SK-N-SH (cell line): ENCODE data around the gene BBC3.

Experiments used
- EP300 ChIP-seq, 2 experiments: IDR thresholded peaks; 2 replicates each; pipeline versions ENCODE4 v1.4.0 to v1.6.1; 2012; ENCODE audit warnings: borderline replicate concordance in 1 of 2, low read depth in 1 of 2, low read length in 1 of 2
- MEF2A ChIP-seq: IDR thresholded peaks from 2 replicates; pipeline ENCODE4 v1.4.0; 2012; ENCODE audit warnings: low read depth, borderline replicate concordance
- POLR2AphosphoS5 ChIP-seq: IDR thresholded peaks from 2 replicates; pipeline ENCODE4 v1.6.1; 2012; ENCODE audit warnings: low read depth, low read length
- RFX5 ChIP-seq: IDR thresholded peaks from 2 replicates; pipeline ENCODE4 v1.6.1; 2012; ENCODE audit warnings: mild to moderate bottlenecking, improper control_type of control experiment, low read length
- TF ChIP-seq, protein P1 (sequence below): fragments of 200-600 bp; sonication (generic); IDR thresholded peaks from 2 replicates; pipeline ENCODE4 v1.6.1; 2017; ENCODE audit warnings: antibody characterized with exemption, mild to moderate bottlenecking, moderate library complexity
- TF ChIP-seq, protein P2 (sequence below): IDR thresholded peaks from 2 replicates; pipeline ENCODE4 v1.4.0; 2012; ENCODE audit warnings: low read depth, borderline replicate concordance
- TF ChIP-seq, protein P3 (sequence below): IDR thresholded peaks from 2 replicates; pipeline ENCODE4 v1.4.0; 2012; ENCODE audit warnings: low read depth
- TF ChIP-seq, protein P4 (sequence below): IDR thresholded peaks from 2 replicates; pipeline ENCODE4 v1.4.0; 2012; ENCODE audit warnings: low read depth, borderline replicate concordance
- TF ChIP-seq, protein P5 (sequence below): fragments of 150-350 bp; IDR thresholded peaks from 2 replicates; pipeline ENCODE4 v1.6.1; 2016; ENCODE audit warnings: mild to moderate bottlenecking, low read depth, low read length
- TF ChIP-seq, protein P6 (sequence below): IDR thresholded peaks from 2 replicates; pipeline ENCODE4; 2012

DNA sequence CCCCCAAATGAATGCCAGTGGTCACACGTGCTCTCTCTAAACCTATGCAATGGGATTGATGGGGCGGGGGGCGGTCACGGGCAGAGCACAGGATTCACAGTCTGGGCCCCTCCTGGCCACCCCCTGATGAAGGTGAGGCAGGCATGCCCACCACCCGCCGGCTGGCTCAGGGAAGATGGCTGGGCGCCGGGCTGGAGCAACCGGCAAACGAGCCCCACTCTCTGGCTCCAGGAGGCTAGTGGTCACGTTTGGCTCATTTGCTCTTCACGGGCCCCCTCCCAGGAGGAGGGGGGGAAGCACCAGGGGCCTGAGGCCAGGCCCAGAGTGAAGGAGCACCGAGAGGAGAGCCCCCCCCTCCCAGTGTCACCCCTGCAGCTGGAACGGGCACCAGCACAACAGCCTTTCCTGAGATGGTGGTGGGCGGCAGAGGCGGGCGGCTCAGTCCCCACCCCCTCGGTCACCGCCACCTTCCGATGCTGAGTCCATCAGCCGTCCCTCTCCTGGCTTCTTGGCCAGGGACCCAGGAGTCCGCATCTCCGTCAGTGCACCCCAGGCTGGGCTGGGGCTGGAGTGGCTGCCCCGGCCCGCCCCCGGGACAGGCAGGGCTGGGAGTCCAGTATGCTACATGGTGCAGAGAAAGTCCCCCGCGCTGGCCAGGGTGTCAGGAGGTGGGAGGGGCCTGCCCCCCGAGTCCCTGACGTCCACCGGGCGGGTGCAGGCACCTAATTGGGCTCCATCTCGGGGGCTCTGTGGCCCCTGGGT lies 9.7 kb downstream of the BBC3 start:
- TF ChIP-seq, protein P1, sequence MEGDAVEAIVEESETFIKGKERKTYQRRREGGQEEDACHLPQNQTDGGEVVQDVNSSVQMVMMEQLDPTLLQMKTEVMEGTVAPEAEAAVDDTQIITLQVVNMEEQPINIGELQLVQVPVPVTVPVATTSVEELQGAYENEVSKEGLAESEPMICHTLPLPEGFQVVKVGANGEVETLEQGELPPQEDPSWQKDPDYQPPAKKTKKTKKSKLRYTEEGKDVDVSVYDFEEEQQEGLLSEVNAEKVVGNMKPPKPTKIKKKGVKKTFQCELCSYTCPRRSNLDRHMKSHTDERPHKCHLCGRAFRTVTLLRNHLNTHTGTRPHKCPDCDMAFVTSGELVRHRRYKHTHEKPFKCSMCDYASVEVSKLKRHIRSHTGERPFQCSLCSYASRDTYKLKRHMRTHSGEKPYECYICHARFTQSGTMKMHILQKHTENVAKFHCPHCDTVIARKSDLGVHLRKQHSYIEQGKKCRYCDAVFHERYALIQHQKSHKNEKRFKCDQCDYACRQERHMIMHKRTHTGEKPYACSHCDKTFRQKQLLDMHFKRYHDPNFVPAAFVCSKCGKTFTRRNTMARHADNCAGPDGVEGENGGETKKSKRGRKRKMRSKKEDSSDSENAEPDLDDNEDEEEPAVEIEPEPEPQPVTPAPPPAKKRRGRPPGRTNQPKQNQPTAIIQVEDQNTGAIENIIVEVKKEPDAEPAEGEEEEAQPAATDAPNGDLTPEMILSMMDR: no peak
- TF ChIP-seq MEF2A (no peak), EP300 (IDR thresholded peaks at IDR 0.05; ENCODE audit: borderline replicate concordance in 1 of 2, low read depth in 1 of 2, low read length in 1 of 2) (no peak), POLR2AphosphoS5 (no peak), RFX5 (no peak)
- TF ChIP-seq, protein P2, sequence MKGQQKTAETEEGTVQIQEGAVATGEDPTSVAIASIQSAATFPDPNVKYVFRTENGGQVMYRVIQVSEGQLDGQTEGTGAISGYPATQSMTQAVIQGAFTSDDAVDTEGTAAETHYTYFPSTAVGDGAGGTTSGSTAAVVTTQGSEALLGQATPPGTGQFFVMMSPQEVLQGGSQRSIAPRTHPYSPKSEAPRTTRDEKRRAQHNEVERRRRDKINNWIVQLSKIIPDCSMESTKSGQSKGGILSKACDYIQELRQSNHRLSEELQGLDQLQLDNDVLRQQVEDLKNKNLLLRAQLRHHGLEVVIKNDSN: no peak
- TF ChIP-seq, protein P3, sequence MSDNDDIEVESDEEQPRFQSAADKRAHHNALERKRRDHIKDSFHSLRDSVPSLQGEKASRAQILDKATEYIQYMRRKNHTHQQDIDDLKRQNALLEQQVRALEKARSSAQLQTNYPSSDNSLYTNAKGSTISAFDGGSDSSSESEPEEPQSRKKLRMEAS: no peak
- TF ChIP-seq, protein P4, sequence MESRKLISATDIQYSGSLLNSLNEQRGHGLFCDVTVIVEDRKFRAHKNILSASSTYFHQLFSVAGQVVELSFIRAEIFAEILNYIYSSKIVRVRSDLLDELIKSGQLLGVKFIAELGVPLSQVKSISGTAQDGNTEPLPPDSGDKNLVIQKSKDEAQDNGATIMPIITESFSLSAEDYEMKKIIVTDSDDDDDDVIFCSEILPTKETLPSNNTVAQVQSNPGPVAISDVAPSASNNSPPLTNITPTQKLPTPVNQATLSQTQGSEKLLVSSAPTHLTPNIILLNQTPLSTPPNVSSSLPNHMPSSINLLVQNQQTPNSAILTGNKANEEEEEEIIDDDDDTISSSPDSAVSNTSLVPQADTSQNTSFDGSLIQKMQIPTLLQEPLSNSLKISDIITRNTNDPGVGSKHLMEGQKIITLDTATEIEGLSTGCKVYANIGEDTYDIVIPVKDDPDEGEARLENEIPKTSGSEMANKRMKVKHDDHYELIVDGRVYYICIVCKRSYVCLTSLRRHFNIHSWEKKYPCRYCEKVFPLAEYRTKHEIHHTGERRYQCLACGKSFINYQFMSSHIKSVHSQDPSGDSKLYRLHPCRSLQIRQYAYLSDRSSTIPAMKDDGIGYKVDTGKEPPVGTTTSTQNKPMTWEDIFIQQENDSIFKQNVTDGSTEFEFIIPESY: no peak
- TF ChIP-seq, protein P5, sequence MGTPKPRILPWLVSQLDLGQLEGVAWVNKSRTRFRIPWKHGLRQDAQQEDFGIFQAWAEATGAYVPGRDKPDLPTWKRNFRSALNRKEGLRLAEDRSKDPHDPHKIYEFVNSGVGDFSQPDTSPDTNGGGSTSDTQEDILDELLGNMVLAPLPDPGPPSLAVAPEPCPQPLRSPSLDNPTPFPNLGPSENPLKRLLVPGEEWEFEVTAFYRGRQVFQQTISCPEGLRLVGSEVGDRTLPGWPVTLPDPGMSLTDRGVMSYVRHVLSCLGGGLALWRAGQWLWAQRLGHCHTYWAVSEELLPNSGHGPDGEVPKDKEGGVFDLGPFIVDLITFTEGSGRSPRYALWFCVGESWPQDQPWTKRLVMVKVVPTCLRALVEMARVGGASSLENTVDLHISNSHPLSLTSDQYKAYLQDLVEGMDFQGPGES: no peak
- TF ChIP-seq, protein P6, sequence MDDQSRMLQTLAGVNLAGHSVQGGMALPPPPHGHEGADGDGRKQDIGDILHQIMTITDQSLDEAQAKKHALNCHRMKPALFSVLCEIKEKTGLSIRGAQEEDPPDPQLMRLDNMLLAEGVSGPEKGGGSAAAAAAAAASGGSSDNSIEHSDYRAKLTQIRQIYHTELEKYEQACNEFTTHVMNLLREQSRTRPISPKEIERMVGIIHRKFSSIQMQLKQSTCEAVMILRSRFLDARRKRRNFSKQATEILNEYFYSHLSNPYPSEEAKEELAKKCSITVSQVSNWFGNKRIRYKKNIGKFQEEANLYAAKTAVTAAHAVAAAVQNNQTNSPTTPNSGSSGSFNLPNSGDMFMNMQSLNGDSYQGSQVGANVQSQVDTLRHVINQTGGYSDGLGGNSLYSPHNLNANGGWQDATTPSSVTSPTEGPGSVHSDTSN: no peak
